GM21423 (cell line): ENCODE data around the gene CREB1.
"Not testable (repeated sequence)": the region's sequence is repeated elsewhere in the genome, so short reads cannot be mapped to it uniquely, and the experiment has no call there.

ENCODE experiments used
- ATAC-seq: cut with Tn5 transposase; IDR thresholded peaks from one replicate; pipeline ENCODE4 v1.9.1; 2021; ENCODE audit warnings: mild to moderate bottlenecking, moderate library complexity; ENCODE audit not compliant: unreplicated experiment

Gene CREB1

GRCh38 chr2:207614824-207615223 is 85.1 kb downstream of the CREB1 start:
- ATAC-seq, result no peak

GRCh38 chr2:207616185-207616584 is 86.4 kb downstream of the CREB1 start:
- no peak for ATAC-seq

- ATAC-seq, result no peak
Observed at GRCh38 chr2:207617011-207617671, 87.4 kb downstream of the CREB1 start.

- ATAC-seq, result peak; percentile 38
Observed at GRCh38 chr2:207619764-207620203, 90.0 kb downstream of the CREB1 start.

- no peak for ATAC-seq
Observed at GRCh38 chr2:207621501-207622039, 91.8 kb downstream of the CREB1 start.

GRCh38 chr2:207624185-207625013 is 94.6 kb downstream of the CREB1 start:
- ATAC-seq, result peak; percentile 38

- ATAC-seq, result peak; percentile 57
Observed at GRCh38 chr2:207625014-207625907, 95.5 kb downstream of the CREB1 start, which contains the start of gene METTL21A. Gene METTL21A, minus strand, starts transcription at chr2:207625394. Its CDS starts 1,019 bp downstream, at chr2:207624375.

- ATAC-seq, result no peak
Observed at GRCh38 chr2:207629553-207629952, 99.8 kb downstream of the CREB1 start.

GRCh38 chr2:207630491-207630890 is 100.7 kb downstream of the CREB1 start:
- no peak for ATAC-seq

- peak; percentile 51 for ATAC-seq
Observed at GRCh38 chr2:207632575-207633493, 103.1 kb downstream of the CREB1 start.

GRCh38 chr2:207633686-207634085 is 103.9 kb downstream of the CREB1 start:
- ATAC-seq, result no peak

GRCh38 chr2:207635468-207636200 is 105.9 kb downstream of the CREB1 start:
- ATAC-seq, result no peak

- ATAC-seq, result not testable (repeated sequence)
Observed at GRCh38 chr2:207639288-207639687, 109.5 kb downstream of the CREB1 start.

GRCh38 chr2:207640160-207640559 is 110.4 kb downstream of the CREB1 start:
- ATAC-seq, result no peak

- no peak for ATAC-seq
Observed at GRCh38 chr2:207640661-207641060, 110.9 kb downstream of the CREB1 start.

- ATAC-seq, result no peak
Observed at GRCh38 chr2:207643892-207644291, 114.1 kb downstream of the CREB1 start.

- ATAC-seq, result not testable (repeated sequence)
Observed at GRCh38 chr2:207646582-207646981, 116.8 kb downstream of the CREB1 start.
